Naive B cell (primary cell): ENCODE data around the gene HRC. TPM values are rescaled to one million over a fixed set of nuclear protein-coding genes. Genes with fewer than 3 reads are reported as not detected.
"Not testable (repeated sequence)": the region's sequence is repeated elsewhere in the genome, so short reads cannot be mapped to it uniquely, and the experiment has no call there.

Experiments
- ATAC-seq, 2 donors: fragments of 150-1000 bp; cut with Tn5 transposase; 2 replicates each; pipeline ENCODE4 v1.10.0; 2021; ENCODE audit warnings: low read depth in 2 of 2, mild to moderate bottlenecking in 2 of 2, moderate library complexity in 2 of 2
- DNase-seq: peaks from one replicate; pipeline ENCODE4 v3.0.0; 2022
- H3K27ac Mint-ChIP-seq, 6 donors: one replicate each; pipeline ENCODE4 v1.8.0; 2020 to 2022; ENCODE audit warnings: mild to moderate bottlenecking in 6 of 6, mixed read lengths in 6 of 6, moderate library complexity in 5 of 6, inconsistent platforms in 2 of 6
- H3K27me3 Mint-ChIP-seq, 3 donors: one replicate each; pipeline ENCODE4 v1.8.0; 2021 to 2022; ENCODE audit warnings: mixed read lengths in 3 of 3, mild to moderate bottlenecking in 1 of 3
- H3K36me3 Mint-ChIP-seq, 2 donors: one replicate each; pipeline ENCODE4 v1.8.0; 2020 to 2022; ENCODE audit warnings: mixed read lengths in 2 of 2, inconsistent platforms in 1 of 2, mild to moderate bottlenecking in 1 of 2
- H3K4me1 Mint-ChIP-seq, 3 donors: one replicate each; pipeline ENCODE4 v1.8.0; 2020 to 2022; ENCODE audit warnings: mixed read lengths in 3 of 3, inconsistent platforms in 1 of 3, mild to moderate bottlenecking in 1 of 3, moderate library complexity in 1 of 3
- H3K4me3 Mint-ChIP-seq, 8 donors: one replicate each; pipeline ENCODE4 v1.8.0; 2020 to 2022; ENCODE audit warnings: mild to moderate bottlenecking in 8 of 8, mixed read lengths in 8 of 8, moderate library complexity in 8 of 8, inconsistent platforms in 2 of 8
- H3K9me3 Mint-ChIP-seq, 7 donors: one replicate each; pipeline ENCODE4 v1.8.0; 2020 to 2022; ENCODE audit warnings: mixed read lengths in 7 of 7, mild to moderate bottlenecking in 5 of 7, inconsistent platforms in 2 of 7, moderate library complexity in 1 of 7
- polyA plus RNA-seq, 6 donors: library from polyadenylated mRNA; unstranded; fragments of 300-500 nt; fragmentation: Illumina TruSeq; gene quantifications; one replicate each; pipeline ENCODE4 v1.2.3, GENCODE V29; 2021; ENCODE audit warnings: low read depth in 6 of 6

Gene HRC
- polyA plus RNA-seq, 6 donors from 2014 or later: not detected

DNA sequence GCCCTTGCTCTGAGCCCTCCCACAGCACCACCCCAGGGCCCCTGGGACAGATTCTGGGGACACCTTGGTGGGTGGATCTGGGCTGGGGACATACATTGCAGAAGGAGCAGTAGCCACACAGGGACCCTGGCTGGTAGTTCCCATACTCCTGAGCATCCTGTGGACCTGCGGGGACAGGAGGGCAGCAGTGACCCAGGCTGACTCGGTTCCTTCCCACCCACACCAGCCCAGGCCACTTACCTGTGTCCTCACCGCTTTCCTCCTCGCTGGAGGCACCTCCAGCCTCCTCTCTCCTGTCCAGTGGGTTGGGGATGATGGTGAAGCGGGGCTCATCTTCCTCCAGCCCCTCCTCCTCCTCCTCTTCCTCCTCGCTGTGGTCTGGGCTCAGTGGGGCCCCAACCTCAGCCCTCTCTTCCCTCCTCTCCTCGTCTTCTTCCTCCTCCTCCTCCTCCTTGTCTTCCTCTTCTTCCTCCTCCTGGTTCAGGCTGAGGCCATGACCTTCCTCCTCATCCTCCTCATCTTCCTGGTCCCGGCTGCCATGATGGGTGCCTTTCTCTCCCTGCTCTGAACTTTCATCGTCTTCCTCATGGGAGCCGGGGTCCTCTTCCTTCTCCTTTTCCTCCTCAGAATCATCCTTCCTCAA, 1.9 kb downstream of the HRC start:
- H3K27ac Mint-ChIP-seq: no peak overlapping the region
- DNase-seq (no peak), ATAC-seq (no peak)
- peak overlapping the region in 4 of 8 donors; percentile 12 to 88 (median 64) for H3K4me3 Mint-ChIP-seq
- H3K27me3 Mint-ChIP-seq: peaks cover 48 to 92% (median 80%) of the 10 kb centered on the region in 3 donors
- H3K36me3 Mint-ChIP-seq: peaks cover 0 to 23% of the 10 kb centered on the region in 2 donors
- peaks cover 40 to 47% (median 43%) of the 10 kb centered on the region in 3 donors for H3K4me1 Mint-ChIP-seq
- H3K9me3 Mint-ChIP-seq: peaks cover 8 to 15% (median 11%) of the 10 kb centered on the region in 7 donors

DNA sequence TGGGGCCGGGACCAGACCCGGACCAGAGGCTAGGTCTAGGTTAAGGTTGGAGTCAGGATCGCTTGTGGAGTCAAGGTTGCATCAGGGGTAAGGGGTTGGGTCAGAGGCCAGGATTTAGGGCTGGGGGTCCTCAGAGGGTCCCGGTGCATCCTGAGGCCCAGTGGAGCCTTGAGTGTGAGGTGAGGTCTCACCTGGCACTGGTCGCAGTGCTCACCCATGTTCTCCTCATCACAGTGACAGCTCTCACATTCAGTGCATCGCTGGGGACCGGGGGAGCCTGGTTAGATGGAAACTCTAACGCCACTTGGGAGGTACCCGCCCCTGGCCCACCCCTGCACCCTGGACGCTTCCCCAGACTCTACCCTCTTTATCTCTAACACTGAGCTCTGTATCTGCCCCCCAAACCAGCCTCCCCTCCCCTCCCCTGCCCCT, 3.1 kb downstream of the HRC start:
- peak overlapping the region in 3 of 8 donors; percentile 78 to 88 (median 82) for H3K4me3 Mint-ChIP-seq
- ATAC-seq: peak; percentile 6 to 7
- H3K4me1 Mint-ChIP-seq: peaks cover 37 to 47% (median 41%) of the 10 kb centered on the region in 3 donors

DNA sequence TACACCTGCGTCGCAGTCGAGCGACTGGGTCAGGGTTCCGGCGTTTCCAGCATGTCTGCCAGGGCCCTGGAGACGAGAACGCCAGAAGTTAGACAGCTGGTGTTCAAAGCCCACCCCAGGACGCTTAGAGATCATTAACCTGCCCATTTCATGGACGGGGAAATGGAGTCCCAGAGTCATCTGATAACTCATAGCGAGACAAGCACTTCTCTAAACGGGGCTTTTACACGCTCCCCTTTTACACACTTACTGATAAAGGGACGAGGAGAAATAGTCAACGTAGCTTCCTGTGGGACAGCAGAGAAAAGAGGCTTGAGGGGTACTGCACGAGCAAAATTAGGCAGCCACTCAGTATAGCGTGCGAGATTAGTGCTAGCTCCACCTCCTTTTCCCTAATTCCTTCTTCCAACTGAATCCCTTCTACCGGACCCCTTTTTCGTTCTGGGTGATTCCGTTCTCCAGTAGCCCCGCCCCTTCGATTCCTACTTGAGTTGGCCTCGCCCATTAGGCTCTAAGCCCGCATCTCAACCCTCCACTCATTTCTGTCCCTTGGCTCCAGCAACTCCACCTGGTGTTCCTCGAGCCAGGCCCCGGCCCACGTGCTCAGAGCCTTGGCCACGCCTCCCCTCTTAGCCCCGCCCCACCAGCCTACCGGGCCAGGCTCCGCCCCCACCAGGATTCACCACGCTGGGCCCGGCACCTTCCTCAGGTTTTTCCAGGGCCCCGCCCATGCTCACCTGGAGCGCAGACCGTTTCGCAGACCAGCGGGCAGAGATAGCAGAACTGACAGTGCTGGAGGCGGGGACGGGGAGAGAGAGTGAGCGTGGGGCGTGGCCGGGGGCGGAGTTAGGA, 3.7 kb downstream of the HRC start:
- peak overlapping the region; percentile 64 to 88 (median 84) for H3K4me3 Mint-ChIP-seq

More for the DNA sequence above, 3.1 kb downstream of the HRC start:
- peaks cover 51 to 95% (median 80%) of the 10 kb centered on the region in 3 donors for H3K27me3 Mint-ChIP-seq
- H3K9me3 Mint-ChIP-seq: peaks cover 6 to 15% (median 11%) of the 10 kb centered on the region in 7 donors
- DNase-seq: no peak
- H3K36me3 Mint-ChIP-seq: peaks cover 0 to 23% of the 10 kb centered on the region in 2 donors
- no peak overlapping the region for H3K27ac Mint-ChIP-seq

DNA sequence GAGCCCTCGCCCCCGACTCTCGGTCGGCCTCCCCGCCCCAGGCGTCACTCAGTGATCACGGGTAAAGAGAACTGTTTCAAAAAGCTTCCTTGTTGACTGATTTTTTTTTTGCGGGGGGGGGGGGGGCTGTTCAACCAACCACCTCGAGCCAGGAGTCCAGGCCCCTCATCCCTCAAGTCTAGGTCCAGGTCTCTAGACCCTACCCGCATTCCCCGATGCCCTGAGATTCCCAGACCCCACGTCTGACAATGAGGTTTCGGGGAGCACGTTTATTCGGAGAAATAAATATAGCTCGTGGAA, 4.3 kb downstream of the HRC start:
- DNase-seq (no peak), ATAC-seq (no peak)
- H3K27ac Mint-ChIP-seq: no peak overlapping the region
- peaks cover 58 to 98% (median 82%) of the 10 kb centered on the region in 3 donors for H3K27me3 Mint-ChIP-seq
- H3K4me1 Mint-ChIP-seq: peaks cover 38 to 50% (median 47%) of the 10 kb centered on the region in 3 donors
- H3K36me3 Mint-ChIP-seq: peaks cover 0 to 23% of the 10 kb centered on the region in 2 donors
- H3K9me3 Mint-ChIP-seq: peaks cover 6 to 15% (median 11%) of the 10 kb centered on the region in 7 donors
- H3K4me3 Mint-ChIP-seq: peak overlapping the region; percentile 78 to 89 (median 85)

More for the DNA sequence above, 3.7 kb downstream of the HRC start:
- Mint-ChIP-seq H3K27me3 (peaks cover 56 to 98% (median 82%) of the 10 kb centered on the region in 3 donors), H3K9me3 (peaks cover 6 to 15% (median 11%) of the 10 kb centered on the region in 7 donors), H3K36me3 (peaks cover 0 to 23% of the 10 kb centered on the region in 2 donors), H3K27ac (peak overlapping the region in 2 of 6 donors; percentile 83 to 86), H3K4me1 (peaks cover 37 to 47% (median 41%) of the 10 kb centered on the region in 3 donors)
- DNase-seq (peak; percentile 24), ATAC-seq (peak; percentile 60 to 62)

DNA sequence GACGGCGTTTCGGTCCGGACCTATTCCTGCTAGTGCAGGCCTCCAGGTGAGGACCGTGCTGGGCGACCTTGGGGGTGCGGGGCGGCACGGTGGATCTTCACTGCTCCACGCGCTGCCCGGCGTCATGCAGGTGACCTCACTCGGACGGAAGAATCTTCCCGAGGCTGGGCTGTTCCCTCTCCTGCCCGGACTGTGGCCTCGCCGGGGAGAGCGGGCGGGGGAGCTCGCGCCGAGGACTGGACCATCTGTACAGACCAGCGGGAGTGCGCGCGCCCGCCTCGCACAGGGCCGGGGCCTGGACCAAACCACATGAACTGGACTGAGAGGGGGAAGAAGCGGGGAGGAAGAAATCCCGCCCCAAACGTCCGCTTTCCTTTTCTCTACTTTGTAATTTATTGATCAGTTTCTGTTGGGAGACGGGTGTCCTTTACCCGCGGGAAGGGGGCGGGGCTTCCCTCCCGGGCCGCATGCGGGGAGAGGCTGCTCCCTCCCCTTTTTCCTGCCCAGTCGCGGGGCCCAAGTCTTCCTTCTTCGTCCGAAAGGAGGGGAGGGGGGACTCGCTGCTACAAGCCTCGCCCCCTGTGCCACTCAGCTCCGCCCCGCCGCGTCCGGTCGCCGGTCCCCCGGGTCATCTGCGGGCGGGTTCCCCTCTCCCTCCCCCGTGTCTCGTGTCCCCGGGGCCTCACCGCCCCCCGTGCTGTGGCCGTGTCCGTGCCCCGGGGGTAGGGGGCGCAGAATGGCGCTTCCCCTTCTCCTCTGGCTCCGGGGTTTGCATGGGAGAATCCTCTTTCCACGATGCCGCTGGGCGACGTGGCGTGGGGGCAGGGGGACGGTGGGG, 4.9 kb downstream of the HRC start:
- peak; percentile 29 for DNase-seq
- Mint-ChIP-seq H3K36me3 (peaks cover 0 to 23% of the 10 kb centered on the region in 2 donors), H3K4me1 (peaks cover 41 to 56% (median 53%) of the 10 kb centered on the region in 3 donors), H3K27me3 (peaks cover 62 to 98% (median 82%) of the 10 kb centered on the region in 3 donors), H3K27ac (peak overlapping the region in 1 of 6 donors; percentile 35), H3K4me3 (peak overlapping the region; percentile 78 to 89 (median 85)), H3K9me3 (peaks cover 6 to 15% (median 13%) of the 10 kb centered on the region in 7 donors)
- peak; percentile 18 to 19 for ATAC-seq

DNA sequence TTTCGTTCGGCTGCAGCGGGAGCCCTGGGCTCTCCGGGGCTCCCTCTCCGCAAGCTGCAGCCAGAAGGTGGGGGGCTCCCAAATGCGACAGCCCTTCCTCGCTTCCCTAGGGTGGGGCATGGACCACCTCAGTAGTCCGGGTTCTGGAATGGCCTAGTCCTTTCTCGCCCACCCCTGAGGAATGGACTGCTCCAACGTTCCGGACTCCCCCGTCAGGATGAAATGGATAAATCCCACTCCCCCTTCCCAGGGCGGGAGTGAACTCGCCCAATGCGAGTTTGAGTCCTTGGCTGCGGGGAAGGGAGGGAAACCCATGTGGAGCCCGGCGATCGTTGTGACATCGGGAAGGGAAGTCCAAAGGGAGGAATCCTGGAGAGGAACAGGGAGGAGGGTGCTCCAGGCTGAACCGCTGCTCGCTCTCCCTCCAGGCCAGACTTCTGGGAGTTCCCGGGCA, 5.5 kb downstream of the HRC start:
- H3K4me3 Mint-ChIP-seq: peak overlapping the region; percentile 78 to 89 (median 85)
- H3K4me1 Mint-ChIP-seq: peaks cover 41 to 60% (median 56%) of the 10 kb centered on the region in 3 donors
- H3K27me3 Mint-ChIP-seq: peaks cover 61 to 95% (median 80%) of the 10 kb centered on the region in 3 donors
- no peak for ATAC-seq
- H3K36me3 Mint-ChIP-seq: peaks cover 0 to 21% of the 10 kb centered on the region in 2 donors
- peaks cover 6 to 14% (median 11%) of the 10 kb centered on the region in 7 donors for H3K9me3 Mint-ChIP-seq
- H3K27ac Mint-ChIP-seq: no peak overlapping the region
- DNase-seq: no peak

DNA sequence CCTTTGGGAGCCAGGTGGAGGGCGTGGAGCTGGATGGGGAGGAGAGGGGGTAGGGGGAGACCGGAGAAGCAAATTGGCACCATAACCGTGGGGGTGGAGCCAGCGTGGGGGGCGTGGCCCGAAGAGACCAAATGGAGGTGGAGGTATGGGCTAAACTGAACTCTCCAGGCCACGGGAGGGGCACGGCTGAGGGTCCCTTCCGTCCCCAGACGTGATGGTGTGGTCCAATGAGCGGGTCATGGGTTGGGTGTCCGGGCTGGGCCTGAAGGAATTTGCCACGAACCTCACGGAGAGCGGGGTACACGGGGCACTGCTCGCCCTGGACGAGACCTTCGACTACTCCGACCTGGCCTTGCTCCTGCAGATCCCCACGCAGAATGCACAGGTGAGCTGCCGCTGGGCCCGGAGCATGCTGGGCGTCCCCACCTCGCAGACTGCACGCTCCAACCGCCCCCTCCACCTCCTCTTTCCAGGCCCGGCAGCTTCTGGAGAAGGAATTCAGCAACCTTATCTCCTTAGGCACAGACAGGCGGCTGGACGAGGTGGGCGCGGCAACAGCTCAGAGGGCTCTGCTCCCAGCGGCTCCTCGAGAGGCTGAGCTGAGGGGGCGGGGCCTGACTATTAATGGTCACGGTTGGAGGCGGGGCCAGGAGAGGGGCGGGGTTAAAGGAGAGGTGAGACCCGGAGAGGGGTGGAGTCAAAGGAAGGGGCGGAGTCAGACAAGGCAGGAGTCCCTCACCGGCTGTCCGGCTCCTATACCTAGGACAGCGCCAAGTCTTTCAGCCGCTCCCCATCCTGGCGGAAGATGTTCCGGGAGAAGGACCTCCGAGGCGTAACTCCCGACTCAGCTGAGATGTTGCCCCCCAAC, 6.2 kb downstream of the HRC start:
- Mint-ChIP-seq H3K36me3 (peaks cover 0 to 14% of the 10 kb centered on the region in 2 donors), H3K4me3 (peak overlapping the region; percentile 78 to 90 (median 86)), H3K27ac (peak overlapping the region in 1 of 6 donors; percentile 93), H3K27me3 (peaks cover 55 to 89% (median 74%) of the 10 kb centered on the region in 3 donors), H3K4me1 (peaks cover 41 to 60% (median 56%) of the 10 kb centered on the region in 3 donors), H3K9me3 (peaks cover 5 to 11% (median 7%) of the 10 kb centered on the region in 7 donors)
- peak; percentile 43 to 47 for ATAC-seq
- DNase-seq: peak; percentile 58

DNA sequence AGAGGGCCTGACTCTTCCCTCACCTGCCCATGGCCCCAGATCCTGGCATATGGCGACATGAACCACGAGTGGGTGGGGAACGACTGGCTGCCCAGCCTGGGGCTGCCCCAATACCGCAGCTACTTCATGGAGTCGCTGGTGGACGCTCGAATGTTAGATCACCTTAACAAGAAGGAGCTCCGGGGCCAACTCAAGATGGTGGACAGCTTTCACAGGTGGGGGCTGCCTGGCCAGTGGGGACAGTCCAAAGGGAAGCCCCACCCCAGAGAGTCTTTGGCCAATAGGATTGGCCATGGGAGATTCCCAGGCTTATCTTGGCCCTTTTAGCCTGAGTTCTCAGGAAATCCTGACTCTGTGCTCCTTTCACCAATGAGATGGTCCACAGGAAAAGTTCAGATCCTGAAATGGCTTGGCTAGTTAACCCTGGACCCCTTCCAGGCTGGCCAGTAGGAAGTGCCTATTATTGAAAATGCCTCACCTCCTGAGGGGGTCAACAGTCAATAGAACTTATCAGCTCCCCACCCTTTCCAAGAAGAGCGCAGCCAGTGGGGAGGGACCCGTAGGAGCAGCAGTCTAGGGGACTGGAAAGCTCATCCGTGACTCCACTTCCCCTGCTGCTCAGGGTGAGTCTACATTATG, 7.0 kb downstream of the HRC start:
- Mint-ChIP-seq H3K27me3 (peaks cover 48 to 85% (median 68%) of the 10 kb centered on the region in 3 donors), H3K36me3 (peaks cover 0 to 5% of the 10 kb centered on the region in 2 donors), H3K4me1 (peaks cover 37 to 58% (median 57%) of the 10 kb centered on the region in 3 donors), H3K27ac (peak overlapping the region in 1 of 6 donors; percentile 93), H3K4me3 (peak overlapping the region in 7 of 8 donors; percentile 16 to 90 (median 83)), H3K9me3 (peaks cover 0 to 6% (median 4%) of the 10 kb centered on the region in 7 donors)
- no peak for DNase-seq
- ATAC-seq: no peak

DNA sequence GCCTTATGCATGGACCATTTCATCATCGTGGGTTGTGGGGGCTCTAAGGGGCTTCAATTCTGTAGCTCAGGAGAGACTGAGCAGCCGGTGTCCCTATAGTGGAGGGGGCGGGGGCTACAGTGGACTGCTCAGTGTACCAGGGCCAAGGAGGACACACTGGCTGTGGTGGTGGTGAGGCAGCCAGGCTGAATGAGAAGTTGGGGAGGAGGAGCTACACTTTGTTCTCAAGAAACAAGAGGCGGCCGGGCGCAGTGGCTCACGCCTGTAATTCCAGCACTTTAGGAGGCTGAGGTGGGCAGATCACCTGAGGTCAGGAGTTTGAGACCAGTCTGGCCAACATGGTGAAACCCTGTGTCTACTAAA, 8.8 kb downstream of the HRC start:
- DNase-seq, ATAC-seq, H3K9me3 Mint-ChIP-seq, H3K27ac Mint-ChIP-seq, H3K36me3 Mint-ChIP-seq: not testable (repeated sequence)
- H3K27me3 Mint-ChIP-seq: peaks cover 52 to 83% (median 71%) of the 10 kb centered on the region in 3 donors
- H3K4me1 Mint-ChIP-seq: peaks cover 33 to 53% (median 52%) of the 10 kb centered on the region in 3 donors
- peak overlapping the region in 2 of 8 donors; percentile 66 to 68 for H3K4me3 Mint-ChIP-seq

DNA sequence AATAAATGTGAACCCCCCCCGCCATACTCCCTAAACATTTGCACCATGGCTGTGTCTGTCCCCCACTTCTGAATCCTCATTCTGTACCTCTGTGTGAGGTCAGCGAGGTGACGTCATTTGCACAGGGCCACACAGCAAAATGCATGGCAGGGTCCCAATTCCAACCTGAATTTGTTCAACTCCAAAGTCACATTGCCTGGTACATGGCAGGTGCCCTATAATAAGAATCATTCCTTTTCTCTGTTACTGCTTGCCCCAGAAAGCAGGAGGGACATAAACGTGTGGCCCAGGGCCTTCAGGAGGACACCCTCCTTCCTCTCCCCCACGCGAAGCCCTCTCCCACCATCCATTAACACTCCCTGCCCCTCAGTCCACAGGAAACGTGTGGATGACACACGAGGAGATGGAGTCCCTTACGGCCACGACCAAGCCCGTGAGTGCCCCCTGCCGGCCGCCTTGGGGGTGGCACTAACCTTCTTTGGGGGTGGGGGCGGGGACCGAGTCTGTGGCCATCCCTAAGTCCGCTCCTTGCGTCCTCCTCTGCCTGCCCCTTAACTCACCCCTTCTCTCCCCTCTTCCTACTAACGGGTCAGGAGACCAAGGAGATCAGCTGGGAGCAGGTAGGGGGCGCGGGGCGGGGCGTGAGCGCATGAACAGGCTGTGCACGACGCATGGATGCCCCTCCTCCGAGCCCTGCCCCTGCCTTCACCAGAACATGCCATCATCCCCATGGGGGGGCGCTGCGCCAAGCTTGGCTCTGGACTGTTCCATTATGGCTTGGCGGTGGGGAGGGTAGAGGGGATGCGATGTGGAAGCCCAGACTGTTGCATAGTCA, 9.4 kb downstream of the HRC start:
- Mint-ChIP-seq H3K27me3 (peaks cover 52 to 81% (median 74%) of the 10 kb centered on the region in 3 donors), H3K9me3 (peaks cover 0 to 4% (median 0%) of the 10 kb centered on the region in 7 donors), H3K27ac (no peak overlapping the region), H3K4me1 (peaks cover 33 to 50% (median 47%) of the 10 kb centered on the region in 3 donors), H3K4me3 (peak overlapping the region in 4 of 8 donors; percentile 0 to 68 (median 36)), H3K36me3 (no peaks in the 10 kb centered on the region)
- peak; percentile 58 for DNase-seq
- peak; percentile 56 for ATAC-seq
